Ectodermal cell (in vitro differentiated cells): Measurements from ENCODE around the gene EIF2AK3.

ENCODE experiments used
- H3K27ac ChIP-seq: 2 replicates; pipeline ENCODE4 v1.7.0; 2013; ENCODE audit warnings: mild to moderate bottlenecking, low read depth, low read length; ENCODE audit not compliant: insufficient read depth, poor library complexity, severe bottlenecking
- H3K27me3 ChIP-seq: 2 replicates; pipeline ENCODE4 v1.7.0; 2013; ENCODE audit warnings: mild to moderate bottlenecking, low read length; ENCODE audit not compliant: insufficient read depth, control insufficient read depth, poor library complexity, severe bottlenecking
- H3K36me3 ChIP-seq: one replicate; pipeline ENCODE4 v1.7.0; 2013; ENCODE audit warnings: low read length; ENCODE audit not compliant: control insufficient read depth, insufficient read depth
- H3K4me1 ChIP-seq: one replicate; pipeline ENCODE4 v1.7.0; 2013; ENCODE audit warnings: low read length; ENCODE audit not compliant: control insufficient read depth, insufficient read depth
- H3K4me3 ChIP-seq: 2 replicates; pipeline ENCODE4 v1.7.0; 2013; ENCODE audit warnings: low read depth, low read length, control low read depth; ENCODE audit not compliant: insufficient read depth
- H3K9me3 ChIP-seq: 2 replicates; pipeline ENCODE4 v1.7.0; 2013; ENCODE audit warnings: mild to moderate bottlenecking, low read length, moderate library complexity; ENCODE audit not compliant: control insufficient read depth
- WGBS, 2 experiments: methylation state at CpG; one replicate each; pipeline ENCODE4 v1.1.7; 2013; ENCODE audit warnings: missing lambda C conversion rate in 2 of 2; 5-methylcytosine and 5-hydroxymethylcytosine counted together

EIF2AK3 gene

DNA sequence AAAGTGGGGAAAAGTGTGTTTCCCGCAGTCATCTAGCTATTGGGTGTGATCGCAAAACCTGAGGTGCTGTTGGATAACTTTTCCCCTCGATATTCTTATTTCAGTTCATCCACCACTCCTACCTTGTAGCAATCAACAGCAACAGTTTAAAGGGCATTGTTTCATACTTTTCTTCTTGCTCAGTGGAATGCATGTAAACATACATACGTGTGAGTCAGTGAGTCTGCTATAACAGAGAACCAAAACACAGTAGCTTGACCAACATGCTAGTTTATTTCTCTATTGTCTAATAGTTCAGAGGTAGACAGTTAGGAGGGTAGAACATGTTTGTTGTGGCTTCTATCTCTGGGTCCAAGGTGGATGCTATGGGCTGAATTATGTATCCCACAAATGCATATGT, 97.2 kb downstream of the EIF2AK3 start:
- WGBS, 2 experiments: 93 to 100% methylated on average over 4 of the region's 4 CpGs
- H3K9me3 ChIP-seq: no peaks in the 10 kb centered on the region
- no peaks in the 10 kb centered on the region for H3K4me1 ChIP-seq
- no peaks in the 10 kb centered on the region for H3K36me3 ChIP-seq
- peaks cover 14% of the 10 kb centered on the region for H3K27me3 ChIP-seq
- H3K27ac ChIP-seq: no peak overlapping the region
- no peak overlapping the region for H3K4me3 ChIP-seq

GRCh38 chr2:88521445-88522073, 105.7 kb downstream of the EIF2AK3 start:
- WGBS, 2 experiments: 89 to 95% methylated on average over 2 of the region's 2 CpGs
- Histone ChIP-seq H3K9me3 (no peaks in the 10 kb centered on the region), H3K36me3 (no peaks in the 10 kb centered on the region), H3K4me1 (no peaks in the 10 kb centered on the region), H3K4me3 (no peak overlapping the region), H3K27ac (no peak overlapping the region), H3K27me3 (peaks cover 68% of the 10 kb centered on the region)

- H3K36me3 ChIP-seq: no peaks in the 10 kb centered on the region
- H3K4me1 ChIP-seq: no peaks in the 10 kb centered on the region
- no peak overlapping the region for H3K27ac ChIP-seq
- 6 to 12% methylated on average over 6 of the region's 6 CpGs for WGBS, 2 experiments
- H3K4me3 ChIP-seq: no peak overlapping the region
- no peaks in the 10 kb centered on the region for H3K9me3 ChIP-seq
- H3K27me3 ChIP-seq: peaks cover 73% of the 10 kb centered on the region
Measured at GRCh38 chr2:88517759-88518201, 109.5 kb downstream of the EIF2AK3 start.
